Globus pallidus (tissue), 1 donor: Measurements from ENCODE around the gene WNT7A.
A peak's percentile ranks its signal among the peaks of the same experiment; 100 is the strongest.

Experiments
- DNase-seq: peaks from one replicate; pipeline ENCODE4 v3.0.0-alpha.2; 2015; ENCODE audit warnings: low spot score

Gene WNT7A

GRCh38 chr3:13884851-13885703 lies 5.2 kb upstream of the WNT7A start:
- DNase-seq: no peak

GRCh38 chr3:13883681-13884080 lies 3.8 kb upstream of the WNT7A start:
- no peak for DNase-seq

GRCh38 chr3:13882876-13883275 lies 3.0 kb upstream of the WNT7A start:
- DNase-seq: no peak

GRCh38 chr3:13881536-13882410 lies 1.9 kb upstream of the WNT7A start:
- DNase-seq: no peak

- no peak for DNase-seq
Measured at GRCh38 chr3:13880811-13881156, 913 bp upstream of the WNT7A start.

GRCh38 chr3:13879102-13879945 lies 547 bp downstream of the WNT7A start:
- DNase-seq: no peak

- DNase-seq: no peak
Measured at GRCh38 chr3:13878281-13879101, 1.4 kb downstream of the WNT7A start.

- DNase-seq: no peak
Measured at GRCh38 chr3:13877911-13878280, 2.0 kb downstream of the WNT7A start.

GRCh38 chr3:13876451-13877100 lies 3.3 kb downstream of the WNT7A start:
- no peak for DNase-seq

GRCh38 chr3:13874891-13875290 lies 5.0 kb downstream of the WNT7A start:
- peak; percentile 41 for DNase-seq

GRCh38 chr3:13873818-13874217 lies 6.1 kb downstream of the WNT7A start:
- DNase-seq: no peak

GRCh38 chr3:13872451-13872850 lies 7.4 kb downstream of the WNT7A start:
- DNase-seq: peak; percentile 56

- DNase-seq: no peak
Measured at GRCh38 chr3:13871791-13872190, 8.1 kb downstream of the WNT7A start.

- DNase-seq: no peak
Measured at GRCh38 chr3:13870902-13871301, 9.0 kb downstream of the WNT7A start.

- no peak for DNase-seq
Measured at GRCh38 chr3:13869761-13870343, 10.0 kb downstream of the WNT7A start.

GRCh38 chr3:13868844-13869724 lies 10.8 kb downstream of the WNT7A start:
- no peak for DNase-seq

GRCh38 chr3:13867732-13868131 lies 12.1 kb downstream of the WNT7A start:
- no peak for DNase-seq

GRCh38 chr3:13866041-13866965 lies 13.6 kb downstream of the WNT7A start:
- no peak for DNase-seq
